ENCODE measurements around the gene AACS. TPM values are rescaled to one million over a fixed set of nuclear protein-coding genes. Genes with fewer than 3 reads are reported as not detected.

The AACS gene
- total and polyA plus RNA-seq, 4 donors, result 3.4 to 13.6 (median 7.3) TPM

- H3K9ac ChIP-seq (ENCODE audit: low read depth in 1 of 2, low read length in 2 of 2), result no peak overlapping the region
- TF ChIP-seq NR2F2 (IDR thresholded peaks at IDR 0.05) (no peak), HNF4A (conservative IDR thresholded peaks at IDR 0.05) (no peak), TAF1 (conservative IDR thresholded peaks at IDR 0.05) (no peak), FOXA1 (IDR thresholded peaks at IDR 0.05) (no peak), RXRA (IDR thresholded peaks at IDR 0.05) (no peak)
- no peak for DNase-seq (ENCODE audit: low spot score)
- H3K9me3 ChIP-seq (ENCODE audit: control insufficient read depth in 4 of 4, low read length in 3 of 4), result no peaks in the 10 kb centered on the region
- H3K27me3 ChIP-seq (ENCODE audit: control insufficient read depth in 4 of 4, insufficient read depth in 4 of 4, low read length in 3 of 4), result peaks cover 0 to 10% (median 7%) of the 10 kb centered on the region in 4 donors
- WGBS, result 68% methylated on average over 9 of the region's 9 CpGs
- H3K4me1 ChIP-seq (ENCODE audit: control insufficient read depth in 4 of 4, insufficient read depth in 4 of 4, low read length in 3 of 4), result no peaks in the 10 kb centered on the region
- H3K27ac ChIP-seq (ENCODE audit: low read depth in 1 of 2, low read length in 2 of 2), result no peak overlapping the region
- no peaks in the 10 kb centered on the region for H3K36me3 ChIP-seq (ENCODE audit: control insufficient read depth in 4 of 4, insufficient read depth in 3 of 4, low read depth in 1 of 4, low read length in 3 of 4)
- no peak overlapping the region for H3K4me3 ChIP-seq (ENCODE audit: low read depth in 1 of 3, low read length in 3 of 3)
Observed at GRCh38 chr12:125192690-125193221, 127.5 kb downstream of the AACS start.

Small RNA genes within 50 kb of the gene (small RNA-seq; reads per million reads assigned to genes)
- gene AC122688.1, result not detected

Other genes with a start within 250 kb of the AACS start
- 100 to 1,000 TPM in 1 of 2 donors, 10 to 100 TPM in 1; 85.3 to 169 TPM for gene SCARB1, start 201.6 kb upstream of the AACS start, total RNA-seq
- gene SCARB1, start 201.6 kb upstream of the AACS start, polyA plus RNA-seq, result 100 to 1,000 TPM; 112 to 289 TPM
- gene UBC, start 150.8 kb upstream of the AACS start, total RNA-seq, result 100 to 1,000 TPM; 503 to 624 TPM
- gene UBC, start 150.8 kb upstream of the AACS start, polyA plus RNA-seq, result 100 to 1,000 TPM; 385 to 434 TPM
- 1 to 10 TPM; 6.9 to 8.6 TPM for gene DHX37, start 76.3 kb upstream of the AACS start, total RNA-seq
- gene DHX37, start 76.3 kb upstream of the AACS start, polyA plus RNA-seq, result 1 to 10 TPM; 2.3 to 6.1 TPM
- gene BRI3BP, start 71.8 kb upstream of the AACS start, total RNA-seq, result 10 to 100 TPM in 1 of 2 donors, 1 to 10 TPM in 1; 6.0 to 15.3 TPM
- gene BRI3BP, start 71.8 kb upstream of the AACS start, polyA plus RNA-seq, result 1 to 10 TPM; 2.4 to 3.3 TPM
- gene TMEM132B, start 121.0 kb downstream of the AACS start, total RNA-seq, result under 1 TPM; 0.14 to 0.25 TPM
- gene TMEM132B, start 121.0 kb downstream of the AACS start, polyA plus RNA-seq, result under 1 TPM; 0.03 to 0.07 TPM